ENCODE measurements around the gene MRPL10.

The MRPL10 gene

GRCh38 chr17:47806026-47806912, 25.1 kb downstream of the MRPL10 start:
- H3K27me3 ChIP-seq (ENCODE audit: insufficient read depth, poor library complexity, severe bottlenecking), result no peaks in the 10 kb centered on the region
- no peak overlapping the region for H3K4me3 ChIP-seq (replicated peaks; ENCODE audit: insufficient read depth, low read length)
- no peak for DNase-seq (ENCODE audit: low read depth in 1 of 2, low spot score in 1 of 2)
- H3K27ac ChIP-seq (replicated peaks), result no peak overlapping the region
- no peak for TF ChIP-seq SPI1 (IDR thresholded peaks at IDR 0.05; ENCODE audit: borderline replicate concordance, low read depth)
- no peak for TF ChIP-seq GABPA (IDR thresholded peaks at IDR 0.05; ENCODE audit: low read depth)
- no peak for TF ChIP-seq REST (IDR thresholded peaks at IDR 0.05; ENCODE audit: insufficient replicate concordance, low read depth)
- no peak for TF ChIP-seq CTCF (IDR thresholded peaks at IDR 0.05; ENCODE audit: insufficient read depth, low read length)
- no peak for TF ChIP-seq POLR2AphosphoS5 (IDR thresholded peaks at IDR 0.05; ENCODE audit: low read depth)

DNA sequence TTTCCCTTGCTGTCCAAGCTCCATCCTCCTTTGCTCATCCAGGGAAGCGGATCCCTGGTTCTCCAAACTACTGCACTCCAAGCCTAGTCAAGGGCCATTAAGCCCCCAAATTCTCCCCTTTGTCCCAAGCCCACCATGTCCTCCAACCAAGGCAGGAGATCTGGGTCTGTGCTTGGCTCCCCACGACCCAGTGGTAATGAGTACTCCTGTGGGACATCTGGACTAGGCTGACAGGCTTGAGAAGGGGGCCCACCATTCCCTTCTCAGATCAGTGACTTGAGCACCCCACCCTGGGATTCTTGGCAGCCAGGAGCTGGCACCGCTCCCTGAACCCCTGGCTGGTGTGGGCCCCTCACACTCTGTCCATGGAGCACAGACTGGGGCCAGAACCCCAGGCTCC, 26.9 kb downstream of the MRPL10 start:
- TF ChIP-seq REST (IDR thresholded peaks at IDR 0.05; ENCODE audit: insufficient replicate concordance, low read depth), result no peak
- TF ChIP-seq CTCF (IDR thresholded peaks at IDR 0.05; ENCODE audit: insufficient read depth, low read length), result no peak
- TF ChIP-seq SPI1 (IDR thresholded peaks at IDR 0.05; ENCODE audit: borderline replicate concordance, low read depth), result no peak
- TF ChIP-seq GABPA (IDR thresholded peaks at IDR 0.05; ENCODE audit: low read depth), result no peak
- TF ChIP-seq POLR2AphosphoS5 (IDR thresholded peaks at IDR 0.05; ENCODE audit: low read depth), result no peak
- no peak overlapping the region for H3K27ac ChIP-seq (replicated peaks)
- H3K27me3 ChIP-seq (ENCODE audit: insufficient read depth, poor library complexity, severe bottlenecking), result no peaks in the 10 kb centered on the region
- no peak for DNase-seq (ENCODE audit: low read depth in 1 of 2, low spot score in 1 of 2)
- no peak overlapping the region for H3K4me3 ChIP-seq (replicated peaks; ENCODE audit: insufficient read depth, low read length)

DNA sequence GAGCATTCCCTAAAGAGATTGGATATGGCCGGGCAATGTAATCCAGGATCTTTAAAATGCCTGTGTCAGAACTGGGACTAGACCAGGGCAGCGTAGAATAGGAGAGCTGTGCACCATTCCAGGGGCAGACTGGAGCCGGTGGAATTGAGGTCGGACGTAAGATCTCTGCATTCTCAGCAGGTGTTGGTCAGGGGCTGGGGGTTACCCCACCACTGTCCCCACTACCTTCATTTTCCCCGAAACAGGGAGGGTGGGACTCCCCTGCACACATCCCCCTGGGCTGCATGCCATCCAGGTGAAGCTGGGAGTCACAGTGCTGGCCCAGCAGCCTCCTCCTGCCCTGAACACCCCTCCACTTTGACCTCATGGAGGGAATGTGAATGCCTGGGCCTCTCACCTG, 27.6 kb downstream of the MRPL10 start:
- H3K4me3 ChIP-seq (replicated peaks; ENCODE audit: insufficient read depth, low read length), result no peak overlapping the region
- no peak for DNase-seq (ENCODE audit: low read depth in 1 of 2, low spot score in 1 of 2)

More for the DNA sequence above, 27.6 kb downstream of the MRPL10 start:
- TF ChIP-seq SPI1 (IDR thresholded peaks at IDR 0.05; ENCODE audit: borderline replicate concordance, low read depth) (no peak), CTCF (IDR thresholded peaks at IDR 0.05; ENCODE audit: insufficient read depth, low read length) (no peak), GABPA (IDR thresholded peaks at IDR 0.05; ENCODE audit: low read depth) (no peak), POLR2AphosphoS5 (IDR thresholded peaks at IDR 0.05; ENCODE audit: low read depth) (no peak), REST (IDR thresholded peaks at IDR 0.05; ENCODE audit: insufficient replicate concordance, low read depth) (no peak)
- Histone ChIP-seq H3K27ac (replicated peaks) (no peak overlapping the region), H3K27me3 (ENCODE audit: insufficient read depth, poor library complexity, severe bottlenecking) (no peaks in the 10 kb centered on the region)
